ENCODE results near the gene NUTM2E.
"Not testable (repeated sequence)": the region's sequence is repeated elsewhere in the genome, so short reads cannot be mapped to it uniquely, and the experiment has no call there.

The NUTM2E gene

GRCh38 chr10:79866903-79867551 is 40.5 kb downstream of the NUTM2E start:
- not testable (repeated sequence) for DNase-seq

GRCh38 chr10:79868023-79868422 is 41.5 kb downstream of the NUTM2E start:
- not testable (repeated sequence) for DNase-seq

GRCh38 chr10:79869439-79870097 is 43.0 kb downstream of the NUTM2E start:
- DNase-seq, result not testable (repeated sequence)

- DNase-seq, result not testable (repeated sequence)
Measured at GRCh38 chr10:79871729-79872128, 45.2 kb downstream of the NUTM2E start.

All from NCI-H69 (cell line).